ENCODE results near the gene ARRDC1. TPM values are rescaled to one million over a fixed set of nuclear protein-coding genes. Genes with fewer than 3 reads are reported as not detected.

The ARRDC1 gene
- total and polyA plus RNA-seq, 9 of the 15 experiments (the other 6 are each of a cell fraction or from before 2014, with no cell fraction given): 0.21 to 45.3 (median 18.6) TPM

GRCh38 chr9:137578518-137579258 lies 26.8 kb upstream of the ARRDC1 start, which contains the start of gene DPH7 (continued):
- no peak; the same call in 1 of the 2 replicates for TF ChIP-seq ZNF175 (CRISPR knock-in tag; IDR thresholded peaks at IDR 0.05; ENCODE audit: low read depth)
- TF ChIP-seq KLF16 (IDR thresholded peaks at IDR 0.05): no peak
- 0 out of 2 replicates have a peak, but pooled peaks have one; percentile 11 for TF ChIP-seq CAMTA2 (CRISPR knock-in tag; conservative IDR thresholded peaks at IDR 0.05)
- no peak for TF ChIP-seq WHSC1 (IDR thresholded peaks at IDR 0.05; ENCODE audit: low read length)
- no peak for TF ChIP-seq SMARCA5 (IDR thresholded peaks at IDR 0.05)
- no peak for TF ChIP-seq ZNF668 (CRISPR knock-in tag; IDR thresholded peaks at IDR 0.05)
- TF ChIP-seq ZNF780A (CRISPR knock-in tag; IDR thresholded peaks at IDR 0.05): no peak
- TF ChIP-seq ZNF830 (CRISPR knock-in tag; IDR thresholded peaks at IDR 0.05): no peak
- TF ChIP-seq PCBP1 (IDR thresholded peaks at IDR 0.05; ENCODE audit: low read depth, low read length, poor library complexity, severe bottlenecking): no peak
- no peak for TF ChIP-seq KAT8 (IDR thresholded peaks at IDR 0.05; ENCODE audit: low read depth)
- TF ChIP-seq NR2C1 (IDR thresholded peaks at IDR 0.05): peak; percentile 98
- TF ChIP-seq NR2C1 (tag; IDR thresholded peaks at IDR 0.05): peak; percentile 99
- TF ChIP-seq AFF4 (CRISPR knock-in tag; IDR thresholded peaks at IDR 0.05): no peak; the same call in 1 of the 2 replicates
- no peak for TF ChIP-seq PTBP1 (IDR thresholded peaks at IDR 0.05; ENCODE audit: low read depth, low read length)
- peak; percentile 72; the same call in 1 of the 2 replicates for TF ChIP-seq SUPT5H (IDR thresholded peaks at IDR 0.05)
- no peak for TF ChIP-seq ZNF280B (CRISPR knock-in tag; IDR thresholded peaks at IDR 0.05)
- TF ChIP-seq HDAC2 (IDR thresholded peaks at IDR 0.05): no peak
- TF ChIP-seq SRSF3 (IDR thresholded peaks at IDR 0.05; ENCODE audit: insufficient read depth, low read length): no peak
- no peak for TF ChIP-seq ZBTB43 (CRISPR knock-in tag; IDR thresholded peaks at IDR 0.05)
- no peak for TF ChIP-seq KAT2B (IDR thresholded peaks at IDR 0.05; ENCODE audit: low read depth, low read length)
- TF ChIP-seq ARHGAP35 (IDR thresholded peaks at IDR 0.05; ENCODE audit: partially characterized antibody): no peak
- TF ChIP-seq TGIF2 (CRISPR knock-in tag; IDR thresholded peaks at IDR 0.05): no peak
- no peak for TF ChIP-seq THRAP3 (IDR thresholded peaks at IDR 0.05; ENCODE audit: borderline replicate concordance)
- TF ChIP-seq ZNF695 (CRISPR knock-in tag; IDR thresholded peaks at IDR 0.05): no peak

Measured in K562 (cell line).